ENCODE data around the gene CDRT15.
"Not testable (repeated sequence)": the region's sequence is repeated elsewhere in the genome, so short reads cannot be mapped to it uniquely, and the experiment has no call there.

CDRT15 gene

DNA sequence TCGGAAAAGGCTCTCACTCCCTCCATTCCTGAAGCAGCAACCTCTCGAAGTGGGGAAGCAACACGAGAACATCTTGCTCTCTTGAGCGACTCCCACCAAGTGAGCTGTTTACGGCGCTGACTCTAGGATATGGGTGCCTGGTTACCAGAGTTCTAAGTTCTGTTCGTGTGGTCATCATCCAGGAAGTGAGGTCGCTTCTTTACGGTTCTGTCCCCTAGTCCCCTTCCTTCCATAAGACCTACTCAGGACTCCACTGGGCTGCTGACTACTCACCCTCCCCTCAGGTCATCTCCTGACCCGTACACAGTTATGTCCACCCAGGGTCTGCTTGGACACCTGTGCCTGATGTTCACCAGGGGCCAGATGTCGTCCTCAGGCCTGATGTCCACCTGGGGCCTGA is at the start of gene CDRT15:
CDRT15 (minus strand) TSS at position 101 of the 400 bp plus-strand sequence; CDS start at position 72, 29 bp downstream.
- not testable (repeated sequence) for DNase-seq

DNA sequence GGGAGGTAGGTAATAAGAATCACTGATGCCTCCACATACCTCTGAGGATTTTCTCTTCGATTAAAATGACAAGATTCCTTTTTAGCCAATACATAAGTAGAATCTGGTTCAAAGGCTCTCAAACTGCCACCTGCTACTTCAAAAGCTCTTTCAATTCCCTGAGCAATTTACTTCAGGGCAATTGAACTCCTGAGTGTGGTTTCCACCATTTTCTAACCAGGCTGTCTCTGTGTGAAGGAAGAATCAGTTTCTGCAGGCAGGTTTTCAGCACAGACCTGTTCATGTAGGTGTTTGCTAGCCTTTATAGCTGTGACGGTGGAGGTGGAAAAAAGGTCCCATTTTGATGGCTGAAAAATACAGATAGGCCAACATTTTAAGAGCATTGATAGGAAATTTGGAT is 46.1 kb upstream of the CDRT15 start:
- no peak for DNase-seq

DNA sequence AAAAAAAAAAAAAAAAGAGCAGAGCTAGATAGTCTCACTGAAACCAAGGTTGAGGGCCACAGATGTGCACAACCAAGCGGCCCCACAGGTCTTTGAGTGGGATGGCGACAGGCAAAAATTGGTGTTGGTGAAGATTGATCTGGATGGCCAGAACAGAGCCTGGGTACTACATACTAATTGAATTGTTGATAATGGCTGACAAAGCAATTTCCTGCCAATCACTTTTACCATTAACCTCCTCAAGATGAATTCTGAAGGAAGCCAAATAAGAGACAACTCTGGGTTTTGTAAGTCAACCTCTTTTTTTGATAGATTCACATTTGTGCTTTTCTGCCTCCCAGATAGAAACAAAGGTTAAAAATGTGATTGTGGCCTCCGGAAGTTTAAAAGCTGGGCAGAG is 44.9 kb upstream of the CDRT15 start:
- no peak for DNase-seq

DNA sequence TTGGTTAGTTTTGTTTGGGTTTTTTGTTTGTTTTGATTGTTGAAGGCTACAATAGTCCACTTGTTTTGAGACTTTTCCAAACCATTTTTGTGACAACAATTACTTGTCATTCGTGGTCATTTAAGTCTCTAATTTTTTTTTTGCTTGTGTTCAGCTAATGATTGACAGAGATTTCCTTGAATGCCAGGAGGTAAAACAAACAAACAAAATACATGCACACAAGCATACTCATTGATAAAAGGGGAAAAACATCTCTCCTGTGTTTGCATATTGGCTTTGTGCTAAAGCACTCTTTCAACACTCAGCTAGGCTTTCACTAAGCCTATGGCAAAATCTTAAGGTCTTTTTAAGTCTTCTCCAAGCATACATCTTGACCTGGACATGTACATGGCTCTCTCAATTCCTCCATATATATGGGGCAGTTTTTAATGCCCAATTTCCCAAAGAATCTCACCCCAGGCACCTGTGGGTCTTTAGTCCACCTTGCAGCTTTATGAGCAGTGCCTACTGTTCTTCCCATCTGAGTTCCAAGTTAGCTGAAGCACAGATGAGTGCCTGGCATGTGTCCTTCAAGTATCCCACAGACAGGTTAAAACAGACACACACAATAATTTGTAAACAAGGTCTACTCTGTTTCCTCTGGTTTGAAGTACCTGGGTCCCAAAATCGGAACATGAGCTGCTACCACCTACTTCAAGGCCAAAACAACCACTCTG is 40.0 kb upstream of the CDRT15 start:
- no peak for DNase-seq

DNA sequence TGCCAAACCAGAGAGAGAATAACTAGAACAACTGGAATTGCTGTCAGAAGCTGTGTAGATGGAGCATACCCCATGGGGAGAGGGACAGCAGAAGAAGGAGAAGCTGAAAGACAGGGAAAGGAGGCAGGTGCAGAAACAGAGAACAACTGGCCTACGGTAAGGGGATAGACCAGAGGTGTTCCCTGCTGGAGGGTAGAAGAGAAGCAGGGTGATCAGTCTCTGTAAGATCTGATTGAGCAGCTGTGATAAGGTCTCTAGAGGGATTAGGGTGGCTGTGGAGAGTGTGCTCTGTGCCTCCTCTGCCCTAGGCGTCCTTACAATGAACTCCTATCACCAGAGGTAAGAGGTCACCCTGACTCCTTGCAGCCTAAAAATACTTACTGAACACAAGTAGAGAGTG is 33.8 kb upstream of the CDRT15 start:
- no peak for DNase-seq

DNA sequence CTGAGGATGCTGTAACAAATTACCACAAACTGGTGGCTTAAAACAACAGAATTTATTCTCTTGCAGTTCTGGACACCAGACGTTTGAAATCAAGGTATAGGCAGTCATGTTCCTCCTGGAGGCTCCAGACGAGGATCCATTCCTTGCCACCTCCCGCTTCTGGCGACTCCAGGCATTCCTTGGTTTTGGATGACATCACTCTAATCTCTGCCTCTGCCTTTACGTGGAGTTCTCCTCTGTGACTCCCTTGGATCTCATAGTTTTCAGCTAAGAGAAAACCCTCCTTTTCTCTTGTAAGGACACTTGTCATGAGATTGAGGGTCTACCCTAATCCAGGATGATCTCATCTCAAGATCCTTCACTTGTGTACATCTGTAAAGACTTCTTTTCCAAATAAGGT is 32.8 kb upstream of the CDRT15 start:
- DNase-seq = no peak

DNA sequence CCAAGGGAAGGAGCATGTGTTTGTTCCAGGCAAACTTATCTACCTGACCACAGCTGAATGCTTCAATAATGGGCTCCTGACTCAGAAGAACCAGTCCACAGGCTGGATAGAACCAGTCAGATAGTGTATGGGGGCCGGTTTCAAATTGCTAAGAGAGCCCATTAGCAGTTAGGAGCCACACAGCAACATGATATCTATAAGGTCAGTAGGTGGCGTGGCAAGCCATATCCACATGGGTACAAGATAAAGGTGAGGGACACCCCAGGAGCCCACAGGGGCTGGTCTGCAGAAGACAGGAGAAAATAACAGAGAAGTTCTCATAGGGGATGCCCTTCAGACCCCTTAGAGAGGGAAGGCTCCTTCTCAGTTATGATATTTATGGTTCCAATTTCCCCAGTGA is 31.6 kb upstream of the CDRT15 start:
- peak in 1 of 2 donors; percentile 29 for DNase-seq

DNA sequence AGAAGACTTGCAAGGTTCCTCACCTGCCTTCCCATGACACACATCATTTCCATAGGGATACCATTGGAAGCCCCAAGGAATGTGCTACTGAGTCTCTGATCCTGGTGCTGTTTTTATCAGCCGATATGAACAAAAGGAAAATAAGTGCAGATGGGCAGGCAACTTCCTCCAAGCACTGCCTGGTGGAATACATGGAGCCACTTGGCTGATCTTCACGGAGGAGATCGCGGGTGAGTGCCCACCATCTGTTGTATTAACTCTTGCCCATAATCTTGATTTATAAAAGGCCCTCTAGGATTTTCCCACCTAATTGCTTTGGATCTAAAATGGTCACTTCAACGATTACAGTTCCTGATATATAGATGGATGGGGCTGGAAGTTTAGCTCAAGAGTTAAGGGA is 24.7 kb upstream of the CDRT15 start:
- no peak for DNase-seq

DNA sequence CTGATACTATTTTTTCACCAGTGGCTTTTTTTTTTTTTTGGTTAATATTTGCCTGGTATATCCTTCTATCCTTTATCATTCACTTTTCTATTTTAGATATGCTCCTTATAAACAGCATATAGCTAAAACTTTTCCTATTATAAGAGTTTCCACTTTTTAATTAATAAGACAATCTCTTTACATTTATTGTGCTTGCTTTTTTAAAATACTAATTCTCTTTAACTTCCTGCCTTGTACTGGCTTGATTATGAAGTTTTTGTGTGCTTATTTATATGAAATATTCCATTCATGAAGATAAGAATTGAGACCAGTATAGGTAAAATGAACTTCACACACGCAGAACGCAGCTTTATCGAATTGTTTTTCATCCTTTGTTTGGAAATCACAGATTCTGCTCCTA is 9.0 kb upstream of the CDRT15 start:
- no peak for DNase-seq

DNA sequence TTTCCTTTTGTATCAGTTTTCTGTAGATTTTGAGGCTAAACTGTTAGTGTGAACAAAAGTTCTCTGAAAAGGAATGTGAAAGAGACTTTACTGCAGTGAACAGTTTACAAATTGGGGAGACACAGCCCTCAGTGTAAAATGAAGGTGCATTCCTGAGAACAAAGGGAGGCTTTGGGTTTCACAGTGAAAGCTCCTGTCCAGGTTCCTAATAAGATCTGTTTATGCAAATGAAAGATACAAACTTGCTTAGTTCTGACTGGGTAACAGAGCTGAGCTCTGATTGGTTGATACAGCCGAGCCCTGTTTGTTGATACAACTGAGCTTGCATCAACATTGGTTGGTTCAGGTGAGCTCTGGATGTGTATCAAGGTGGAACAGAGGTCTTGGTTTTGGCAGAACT is 8.3 kb upstream of the CDRT15 start:
- DNase-seq = no peak

DNA sequence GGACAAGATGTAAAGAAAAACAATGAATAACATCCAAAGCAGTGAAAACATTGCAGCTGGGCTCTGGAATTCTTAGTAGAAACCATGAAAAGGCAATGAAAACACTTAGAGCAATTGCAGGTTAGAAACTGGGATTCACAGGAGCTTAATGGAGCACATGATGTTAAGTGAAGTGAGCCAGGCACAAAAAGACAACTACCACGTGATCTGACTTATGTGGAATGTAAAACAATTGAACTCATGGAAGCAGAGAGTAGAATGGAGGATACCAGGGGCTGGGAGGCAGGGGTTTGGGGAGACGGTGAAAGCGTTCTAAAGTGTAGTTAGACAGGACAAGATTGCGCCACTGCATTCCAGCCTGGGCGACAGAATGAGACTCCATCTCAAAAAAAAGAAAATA is 2.6 kb upstream of the CDRT15 start:
- not testable (repeated sequence) for DNase-seq

DNA sequence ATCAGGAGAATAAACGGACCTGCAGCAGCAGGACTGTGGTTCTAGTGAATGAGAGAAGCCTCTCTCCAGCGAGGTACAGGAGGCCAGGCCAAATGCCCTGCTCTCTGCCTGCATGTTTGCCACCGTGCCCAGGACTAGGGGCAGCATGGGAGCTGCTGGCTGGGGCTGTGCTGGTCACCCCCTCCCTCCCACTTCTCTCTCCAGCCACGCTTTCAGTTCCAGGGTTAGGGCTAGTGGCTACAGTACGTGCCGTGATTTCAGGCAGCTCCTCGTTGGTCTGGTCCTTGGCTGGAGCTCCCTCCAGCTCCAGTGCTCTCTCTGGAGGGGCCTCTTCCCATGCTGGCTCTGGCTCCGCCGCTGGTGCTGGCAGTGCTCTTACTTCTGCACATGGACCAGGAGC is 630 bp downstream of the CDRT15 start:
- not testable (repeated sequence) for DNase-seq

DNA sequence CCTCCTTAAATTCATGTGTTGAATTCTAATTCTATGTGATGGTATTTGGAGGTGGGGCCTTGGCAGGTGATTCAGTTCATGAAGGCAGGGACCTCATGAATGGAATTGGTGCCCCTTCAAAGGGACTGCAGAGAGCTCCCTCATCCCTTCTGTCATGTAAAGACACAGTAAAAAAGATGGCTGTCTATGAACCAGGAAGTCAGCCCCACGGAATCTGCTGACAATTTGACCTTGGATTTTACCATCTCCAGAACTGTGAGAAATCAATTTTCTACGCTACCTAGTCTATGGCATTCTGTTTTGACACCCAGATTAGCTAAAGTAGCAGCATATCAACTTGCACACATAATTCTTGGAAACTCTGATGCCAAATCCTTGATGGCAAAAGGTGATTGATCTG is 1.6 kb downstream of the CDRT15 start:
- DNase-seq = not testable (repeated sequence)

DNA sequence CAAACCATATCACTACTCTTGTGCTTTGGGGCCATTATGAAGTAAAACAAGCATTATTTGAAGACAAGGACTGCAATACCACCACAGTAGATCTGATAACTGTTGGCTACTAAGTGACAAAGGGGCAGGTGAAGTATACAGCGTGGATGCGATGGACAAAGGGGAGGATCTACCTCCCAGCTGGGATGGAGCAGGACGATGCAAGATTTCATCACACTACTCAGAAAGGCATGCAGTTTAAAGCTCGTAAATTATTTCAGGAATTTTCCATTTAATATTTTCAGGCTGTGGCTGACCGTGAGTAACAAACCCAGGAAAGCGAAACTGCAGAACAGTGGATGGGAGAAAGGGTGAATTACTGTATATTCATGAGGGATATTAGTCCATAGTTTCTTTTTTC is 5.5 kb downstream of the CDRT15 start:
- not testable (repeated sequence) for DNase-seq

DNA sequence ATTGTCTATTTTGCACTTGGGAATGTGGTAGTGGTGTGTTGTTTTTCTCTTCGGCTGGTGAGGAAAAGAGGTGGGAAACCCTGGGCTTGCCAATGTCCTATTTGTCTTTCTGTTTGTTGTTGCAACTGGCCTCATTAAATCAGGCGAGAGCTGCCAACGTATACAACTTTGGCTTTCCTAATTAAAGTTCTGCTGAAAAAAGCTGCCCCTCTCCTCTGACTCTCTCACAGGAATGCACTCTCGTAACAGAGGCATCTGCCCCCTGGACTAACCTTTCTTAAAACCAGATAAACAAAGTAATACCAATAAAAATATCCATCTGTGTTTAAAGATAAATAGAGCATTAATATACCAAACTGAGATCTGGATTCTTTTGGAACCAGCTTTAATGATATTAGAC is 7.8 kb downstream of the CDRT15 start:
- DNase-seq = no peak

DNA sequence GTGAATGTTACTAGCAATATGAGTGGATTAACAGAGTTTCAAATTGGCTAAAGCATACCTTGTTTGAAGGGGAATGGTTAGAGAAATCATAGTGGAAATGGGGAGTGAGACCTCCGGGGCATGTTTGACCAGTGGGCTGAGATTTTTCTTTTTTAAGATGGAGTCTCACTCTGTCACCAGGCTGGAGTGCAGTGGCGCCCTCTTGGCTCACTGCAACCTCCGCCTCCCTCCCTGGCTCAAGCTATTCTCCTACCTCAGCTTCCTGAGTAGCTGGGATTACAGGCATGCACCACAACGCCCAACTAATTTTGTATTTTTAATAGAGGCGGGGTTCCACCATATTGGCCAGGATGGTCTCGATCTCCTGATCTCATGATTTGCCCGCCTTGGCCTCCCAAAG is 9.6 kb downstream of the CDRT15 start:
- DNase-seq = no peak

DNA sequence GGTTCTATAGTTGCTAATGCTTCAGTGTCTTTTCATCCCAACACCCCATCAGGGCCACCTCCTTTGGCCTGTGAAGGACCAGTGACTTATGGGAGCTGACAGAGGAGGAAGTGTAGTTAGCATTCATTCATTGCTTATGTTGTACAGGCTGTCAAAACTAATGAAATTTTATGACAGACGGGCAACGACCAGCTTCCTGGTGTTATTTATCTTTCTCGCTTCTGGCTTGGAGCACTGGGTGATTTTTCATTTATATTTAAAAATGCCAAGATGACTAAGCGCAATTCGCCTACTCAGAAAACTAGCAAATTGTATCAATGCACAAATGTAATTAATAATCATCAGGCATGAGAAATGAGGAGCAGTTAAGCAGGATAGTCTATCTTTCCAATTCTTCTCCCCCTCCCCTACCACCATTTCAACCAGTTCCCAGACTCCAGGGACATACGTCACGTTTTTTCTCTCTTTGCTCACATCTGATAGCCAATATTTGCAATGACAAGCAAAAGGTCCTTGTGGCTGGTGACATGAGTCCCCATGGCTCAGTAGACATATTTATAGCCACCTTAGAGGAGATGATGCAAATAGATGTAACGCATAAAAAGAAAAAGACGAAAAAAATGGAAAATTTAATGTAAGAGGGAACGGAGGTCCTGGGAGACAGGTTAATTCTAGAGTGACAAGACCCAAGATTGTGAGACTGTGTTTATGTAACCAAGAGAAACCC is 11.2 kb downstream of the CDRT15 start:
- no peak for DNase-seq

DNA sequence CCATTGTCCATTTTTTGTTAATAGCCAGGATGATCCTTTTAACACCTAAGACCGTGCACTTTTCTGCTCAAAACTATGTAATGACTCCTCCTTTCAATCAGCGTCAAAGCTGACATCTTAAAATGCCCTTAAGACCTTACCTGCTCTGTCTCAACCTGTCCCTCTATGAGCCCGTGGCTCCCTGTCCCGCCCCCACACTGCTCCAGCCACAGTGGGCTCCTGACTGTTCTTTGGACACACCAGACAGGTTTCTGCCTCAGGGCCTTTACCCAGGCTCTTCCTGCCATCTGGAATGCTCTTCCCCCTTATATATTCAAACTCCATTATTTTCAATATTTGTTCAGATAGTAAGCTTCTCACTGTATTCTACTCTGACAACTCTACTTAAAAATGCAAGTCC is 14.1 kb downstream of the CDRT15 start:
- no peak for DNase-seq

DNA sequence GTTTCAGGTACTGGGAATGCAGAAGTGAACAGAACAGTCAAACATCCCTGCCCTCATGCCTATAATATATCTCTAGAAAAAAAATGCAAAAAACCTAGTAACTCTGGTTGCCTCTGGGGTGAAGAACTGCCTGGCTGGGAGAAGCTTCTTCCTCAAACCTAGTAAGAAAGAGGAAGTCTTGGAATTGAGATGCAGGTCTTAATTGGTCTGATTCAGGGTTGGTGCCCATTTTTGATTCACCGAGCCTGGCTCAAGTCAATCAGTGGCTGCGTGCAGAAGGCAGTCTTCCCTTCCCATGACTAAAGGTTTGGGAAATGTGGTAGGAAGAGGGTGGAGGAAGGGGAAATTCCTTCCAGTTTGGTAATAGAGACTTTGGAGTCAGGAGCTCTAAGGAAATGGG is 22.4 kb downstream of the CDRT15 start:
- no peak for DNase-seq

DNA sequence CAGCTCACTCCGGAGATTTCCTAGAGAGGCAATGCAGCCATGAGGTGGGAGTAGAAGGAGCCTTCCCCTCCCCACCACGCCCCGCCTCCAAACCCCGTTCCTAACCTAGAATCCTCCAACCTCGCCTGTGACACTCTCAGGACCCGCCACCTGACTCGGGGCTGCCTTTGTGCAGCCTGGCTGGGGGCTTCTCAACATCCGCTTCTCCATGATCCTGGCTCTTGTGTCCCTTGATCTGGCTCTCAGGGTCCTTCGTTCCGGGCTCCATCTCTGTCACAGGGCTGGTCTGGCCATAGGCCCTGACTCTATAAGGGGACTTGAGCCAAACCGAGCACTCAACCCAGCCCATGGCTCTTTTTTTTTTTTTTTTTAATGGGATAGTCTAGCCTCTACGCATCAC is 24.3 kb downstream of the CDRT15 start:
- DNase-seq = no peak

DNA sequence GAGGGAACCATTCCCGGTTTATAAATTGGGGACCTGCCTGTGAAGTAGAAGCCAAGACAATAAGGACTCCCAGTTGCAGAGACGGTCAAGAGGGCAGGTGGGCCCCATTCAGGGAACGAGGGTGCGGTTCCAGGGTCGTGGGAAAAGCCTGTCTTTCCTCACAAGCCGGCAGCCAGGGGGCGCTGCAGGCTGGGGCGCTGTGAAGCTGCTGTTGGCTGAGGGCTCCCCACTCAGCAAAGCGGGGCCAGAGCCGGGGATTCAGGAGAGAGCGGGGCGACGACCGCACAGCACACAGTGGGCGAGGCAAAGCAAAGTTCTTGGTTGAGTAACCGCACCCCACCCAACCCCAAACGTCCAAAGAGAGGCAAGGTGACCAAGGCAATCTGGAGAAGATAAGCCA is 24.9 kb downstream of the CDRT15 start:
- DNase-seq = peak in 1 of 2 donors; percentile 35

DNA sequence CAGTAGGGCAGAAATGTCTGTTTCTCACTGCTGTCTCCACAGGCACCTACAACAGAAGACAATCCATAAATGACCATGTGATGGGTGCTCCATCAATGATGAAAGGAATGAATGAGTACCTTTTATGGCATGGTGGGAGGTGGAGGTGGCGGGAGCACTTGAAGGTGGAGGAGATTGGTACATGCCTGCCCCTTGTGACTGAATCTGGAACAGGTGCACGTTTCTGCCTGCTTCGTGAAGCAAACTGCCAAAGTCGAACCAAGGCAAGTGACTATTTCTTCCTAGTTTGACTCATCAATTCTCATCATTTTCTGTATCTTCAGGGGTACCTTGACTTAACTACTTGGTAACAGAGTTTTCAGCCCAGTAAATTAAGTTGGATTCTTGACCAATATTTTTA is 25.4 kb downstream of the CDRT15 start:
- DNase-seq = no peak

DNA sequence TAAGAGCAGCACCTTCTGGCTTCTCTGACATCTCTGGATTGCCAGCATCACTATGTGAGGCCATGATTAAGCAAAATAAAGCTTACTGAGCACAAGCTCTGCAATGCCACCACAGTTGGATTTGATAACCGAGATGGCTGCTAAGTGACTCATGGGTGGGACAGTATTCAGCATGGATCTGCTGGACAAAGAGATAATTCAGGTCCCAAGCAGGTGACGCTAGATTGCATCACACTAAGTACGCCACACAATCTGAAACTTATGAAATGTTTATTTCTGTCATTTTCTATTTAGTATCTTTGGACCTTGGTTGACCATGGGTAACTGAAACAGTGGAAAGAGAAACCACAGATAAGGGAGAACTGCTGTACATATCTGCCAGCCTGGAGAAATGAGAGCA is 27.4 kb downstream of the CDRT15 start:
- no peak for DNase-seq

DNA sequence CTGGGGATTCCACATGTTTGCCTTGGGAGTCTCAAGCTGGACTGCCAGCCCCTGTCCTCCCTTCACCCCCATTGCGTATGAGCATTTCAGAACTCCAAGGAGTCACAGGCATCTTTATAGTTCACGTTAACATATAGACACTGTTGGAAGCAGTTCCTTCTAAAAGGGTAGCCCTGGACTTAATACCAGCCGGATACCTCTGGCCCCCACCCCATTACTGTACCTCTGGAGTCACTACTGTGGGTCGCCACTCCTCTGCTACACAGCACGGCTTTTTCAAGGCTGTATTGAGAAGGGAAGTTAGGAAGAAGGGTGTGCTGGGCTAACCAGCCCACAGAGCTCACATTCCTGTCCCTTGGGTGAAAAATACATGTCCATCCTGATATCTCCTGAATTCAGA is 28.9 kb downstream of the CDRT15 start:
- no peak for DNase-seq

DNA sequence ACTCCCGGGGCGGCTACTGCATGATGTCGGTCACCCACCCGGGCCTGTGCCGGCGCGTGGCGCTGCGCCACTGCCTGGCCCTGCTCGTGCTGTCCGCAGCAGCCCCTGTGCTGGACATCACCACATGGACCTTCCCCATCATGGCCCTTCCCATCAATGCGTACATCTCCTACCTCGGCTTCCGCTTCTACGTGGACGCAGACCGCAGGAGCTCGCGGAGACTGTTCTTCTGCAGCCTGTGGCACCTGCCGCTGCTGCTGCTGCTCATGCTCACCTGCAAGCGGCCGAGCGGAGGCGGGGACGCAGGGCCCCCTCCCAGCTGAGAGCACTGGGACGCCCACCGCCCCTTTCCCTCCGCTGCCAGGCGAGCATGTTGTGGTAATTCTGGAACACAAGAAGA is 29.8 kb downstream of the CDRT15 start:
- no peak for DNase-seq
